GM12878 (cell line): ENCODE results near the gene RAD51B. TPM values are rescaled to one million over a fixed set of nuclear protein-coding genes. Genes with fewer than 3 reads are reported as not detected.

ENCODE experiments used
- ATAC-seq: fragments of 200-7000 bp; cut with Tn5 transposase; 3 replicates; pipeline ENCODE4 v1.9.1; 2020; ENCODE audit warnings: mild to moderate bottlenecking, moderate library complexity
- BruUV-seq: library from RNA; stranded (reverse); fragments of 400-500 nt; replicated peaks from 2 replicates; lab custom pipeline; 2021; lab: Mats Ljungman, UMichigan
- CTCF ChIA-PET: fragments of 300-600 bp; sonication (Branson Sonifier 250); formaldehyde crosslinking; extraction: SDS; loops from one replicate; lab custom pipeline; 2021; ENCODE audit warnings: inconsistent platforms; lab: Yijun Ruan, JAX
- POLR2A ChIA-PET: fragments of 350-600 bp; formaldehyde crosslinking; extraction: SDS; loops from one replicate; lab custom pipeline; 2021; ENCODE audit warnings: inconsistent platforms; lab: Charles Lee
- RAD21 ChIA-PET: fragments of 300-600 bp; sonication (Branson Sonifier 250); formaldehyde crosslinking; loops from one replicate; lab custom pipeline; 2023; ENCODE audit warnings: antibody characterized with exemption; ENCODE audit not compliant: unreplicated experiment; lab: Charles Lee
- SMC1A ChIA-PET: fragments of 300-600 bp; sonication (Branson Sonifier 250); formaldehyde crosslinking; loops from one replicate; lab custom pipeline; 2023; ENCODE audit not compliant: unreplicated experiment, uncharacterized antibody; lab: Charles Lee
- DNase-seq: peaks from one replicate; pipeline ENCODE4 v3.0.0-alpha.2; 2011; ENCODE audit warnings: low read depth, low spot score
- FAIRE-seq: peaks from 3 replicates; lab custom pipeline; 2011; peaks lifted over from hg19 to GRCh38; lab: Jason Lieb, UNC
- H2AFZ ChIP-seq: 2 replicates; pipeline ENCODE4 v1.6.0; 2011; ENCODE audit warnings: low read depth, low read length, control low read depth; ENCODE audit not compliant: control insufficient read depth
- H3K27ac ChIP-seq: 2 replicates; pipeline ENCODE4 v1.5.1; 2011; ENCODE audit warnings: control low read depth; ENCODE audit not compliant: control insufficient read depth, insufficient read depth
- H3K27me3 ChIP-seq, 2 experiments: replicated peaks in 1 of 2; 2 replicates each; pipeline versions ENCODE4 v1.6.0 to v1.6.1; 2011; ENCODE audit warnings: low read length in 1 of 2; ENCODE audit not compliant: control insufficient read depth in 2 of 2, insufficient read depth in 2 of 2
- H3K36me3 ChIP-seq, 2 experiments: 2 replicates each; pipeline ENCODE4 v1.5.1; 2011; ENCODE audit warnings: low read length in 1 of 2; ENCODE audit not compliant: control insufficient read depth in 2 of 2, insufficient read depth in 2 of 2
- H3K4me1 ChIP-seq: 2 replicates; pipeline ENCODE4 v1.6.1; 2011; ENCODE audit warnings: mild to moderate bottlenecking, low read length, moderate library complexity, mixed read lengths; ENCODE audit not compliant: control insufficient read depth, insufficient read depth
- H3K4me2 ChIP-seq: 2 replicates; pipeline ENCODE4 v1.6.0; 2011; ENCODE audit warnings: control low read depth; ENCODE audit not compliant: control insufficient read depth, insufficient read depth
- H3K4me3 ChIP-seq: fragments of 200-600 bp; sonication (generic); 2 replicates; pipeline ENCODE4 v1.5.1; 2016
- H3K79me2 ChIP-seq: 2 replicates; pipeline ENCODE4 v1.6.0; 2011; ENCODE audit warnings: low read length; ENCODE audit not compliant: control insufficient read depth, insufficient read depth
- H3K9ac ChIP-seq: 2 replicates; pipeline ENCODE4 v1.8.0; 2011; ENCODE audit warnings: low read length, control low read depth, mixed read lengths; ENCODE audit not compliant: control insufficient read depth, insufficient read depth
- H3K9me3 ChIP-seq: replicated peaks from 3 replicates; pipeline ENCODE4 v1.5.1; 2011; ENCODE audit warnings: mild to moderate bottlenecking, low read length; ENCODE audit not compliant: control insufficient read depth, insufficient read depth
- H4K20me1 ChIP-seq: 2 replicates; pipeline ENCODE4 v1.6.0; 2011; ENCODE audit not compliant: control insufficient read depth, insufficient read depth
- CREM ChIP-seq: IDR thresholded peaks from 2 replicates; pipeline ENCODE4 v1.6.1; 2014; ENCODE audit warnings: antibody characterized with exemption, low read depth
- EP300 ChIP-seq, 2 experiments: fragments of 150-350 bp in 1 of 2; IDR thresholded peaks; 2 replicates each; pipeline ENCODE4 v1.6.1; 2011 to 2012; ENCODE audit warnings: low read depth in 2 of 2, low read length in 2 of 2, borderline replicate concordance in 1 of 2, improper control_type of control experiment in 1 of 2, inconsistent platforms in 1 of 2; ENCODE audit not compliant: control insufficient read depth in 1 of 2
- PBX3 ChIP-seq: IDR thresholded peaks from 2 replicates; pipeline ENCODE4 v1.6.1; 2011; ENCODE audit warnings: mild to moderate bottlenecking, low read depth, low read length, moderate library complexity; ENCODE audit not compliant: insufficient replicate concordance
- SPI1 ChIP-seq: IDR thresholded peaks from 2 replicates; pipeline ENCODE4 v1.6.1; 2011; ENCODE audit warnings: low read depth, mild to moderate bottlenecking, low read length, moderate library complexity, borderline replicate concordance; ENCODE audit not compliant: insufficient read depth
- WGBS: methylation state at CpG from one replicate; pipeline ENCODE4 v1.1.6; 2016; ENCODE audit warnings: low lambda C conversion rate; ENCODE audit not compliant: insufficient replicate concordance, insufficient coverage; ENCODE audit errors: missing lambda C conversion rate; 5-methylcytosine and 5-hydroxymethylcytosine counted together
- in situ Hi-C: fragments of 300-500 bp; cut with MboI; formaldehyde crosslinking; loops from 9 replicates; pipeline ENCODE4 v1.14.3; 2018; ENCODE audit warnings: mixed read lengths
- intact Hi-C: fragments of 100-400 bp; cut with micrococcal nuclease; formaldehyde crosslinking; loops from one replicate; pipeline ENCODE4 v1.14.2; 2022; ENCODE audit not compliant: unreplicated experiment
- polyA plus RNA-seq, 11 experiments: library from polyadenylated mRNA; depleted of rRNA in 4 of 11; unstranded in 6 of 11; stranded (reverse) in 5 of 11; fragments of >200 nt; fragmentation: Nextera tagmentation in 4 of 11; fragmentation: Illumina TruSeq in 1 of 11; extraction: Ambion mirVana in 4 of 11; extraction: Trizol in 1 of 11; gene quantifications; 1 replicate in 1 of 11; 2 replicates in 10 of 11; pipeline versions ENCODE4 v1.2.1 to v1.2.3, GENCODE V29; 2011 to 2016; ENCODE audit warnings: inconsistent platforms in 2 of 11, missing spikeins in 2 of 11, low read depth in 1 of 11
- total RNA-seq, 4 experiments: library from RNA; depleted of rRNA in 3 of 4; stranded (reverse); fragments of >200 nt in 3 of 4; fragmentation: Illumina TruSeq in 1 of 4; extraction: Trizol in 1 of 4; gene quantifications; 2 replicates each; pipeline versions ENCODE4 v1.2.1 to v1.2.3, GENCODE V29; 2013 to 2021

RAD51B gene
- total and polyA plus RNA-seq, 10 of the 15 experiments (the other 5 are each of a cell fraction or from before 2014, with no cell fraction given), result 9.8 to 26.8 (median 21.3) TPM

GRCh38 chr14:68539789-68540188 is 720.2 kb downstream of the RAD51B start:
- Histone ChIP-seq H3K27ac (no peak overlapping the region), H3K36me3 (no peaks in the 10 kb centered on the region), H3K4me3 (no peak overlapping the region), H3K79me2 (no peaks in the 10 kb centered on the region), H4K20me1 (no peaks in the 10 kb centered on the region), H3K4me2 (no peak overlapping the region), H2AFZ (no peak overlapping the region), H3K27me3 (no peaks in the 10 kb centered on the region), H3K9ac (no peak overlapping the region), H3K9me3 (no peaks in the 10 kb centered on the region), H3K4me1 (no peaks in the 10 kb centered on the region)
- no peak for ATAC-seq
- intact Hi-C loops, result no loop called here
- SMC1A ChIA-PET, result interaction anchor here (1.6 kb wide), 1 partner anchor 17 kb away, joined by 4 read pairs; no protein-coding TSS in a partner anchor
- BruUV-seq, result no TSS peak
- POLR2A ChIA-PET, result interaction anchor here (1.6 kb wide), 1 partner anchor 21 kb away, joined by 6 read pairs; no protein-coding TSS in a partner anchor
- TF ChIP-seq PBX3 (no peak), EP300 (IDR thresholded peaks at IDR 0.05; ENCODE audit: borderline replicate concordance in 1 of 2, control insufficient read depth in 1 of 2, low read depth in 2 of 2, low read length in 2 of 2) (no peak), SPI1 (no peak), CREM (no peak)
- FAIRE-seq, result no peak
- RAD21 ChIA-PET, result no interaction called here
- 94% methylated on average over 3 of the region's 3 CpGs for WGBS
- no peak for DNase-seq
- in situ Hi-C loops, result no loop called here
- CTCF ChIA-PET, result no interaction called here
